OCI-LY7 (cell line): ENCODE data around the gene AIFM1.

Source experiments
- CTCF ChIP-seq: fragments of 200-600 bp; sonication (generic); conservative IDR thresholded peaks from 2 replicates; pipeline ENCODE4 v1.5.1; 2014; ENCODE audit warnings: mild to moderate bottlenecking, antibody characterized with exemption, low read length, moderate library complexity, mixed read lengths
- EZH2phosphoT487 ChIP-seq: fragments of 200-600 bp; sonication (generic); IDR thresholded peaks from 2 replicates; pipeline ENCODE4 v1.6.1; 2018; ENCODE audit warnings: low read depth, borderline replicate concordance, mild to moderate bottlenecking, mixed run types, antibody characterized with exemption, low read length, moderate library complexity, mixed read lengths

GRCh38 chrX:130212371-130212770 is 46.7 kb upstream of the AIFM1 start:
- TF ChIP-seq CTCF = no peak
- no peak for TF ChIP-seq EZH2phosphoT487
